GM18861 (cell line): ENCODE data around the gene APOC4.
"Not testable (repeated sequence)": the region's sequence is repeated elsewhere in the genome, so short reads cannot be mapped to it uniquely, and the experiment has no call there.

Experiments
- ATAC-seq: cut with Tn5 transposase; IDR thresholded peaks from one replicate; pipeline ENCODE4 v1.9.1; 2021; ENCODE audit not compliant: unreplicated experiment

Gene APOC4

GRCh38 chr19:44957526-44957925 is 15.5 kb downstream of the APOC4 start:
- ATAC-seq: no peak

GRCh38 chr19:44958090-44958489 is 16.1 kb downstream of the APOC4 start:
- ATAC-seq: no peak

- no peak for ATAC-seq
These were observed 17.7 kb downstream of the APOC4 start for GRCh38 chr19:44959691-44960090.

GRCh38 chr19:44960906-44961728 is 19.1 kb downstream of the APOC4 start:
- ATAC-seq: no peak

- no peak for ATAC-seq
These were observed 19.8 kb downstream of the APOC4 start for GRCh38 chr19:44961821-44962220.

GRCh38 chr19:44968118-44968517 is 26.1 kb downstream of the APOC4 start:
- no peak for ATAC-seq

GRCh38 chr19:44968670-44969069 is 26.6 kb downstream of the APOC4 start:
- ATAC-seq: no peak

- ATAC-seq: no peak
These were observed 27.4 kb downstream of the APOC4 start for GRCh38 chr19:44969437-44969836.

- not testable (repeated sequence) for ATAC-seq
These were observed 29.4 kb downstream of the APOC4 start for GRCh38 chr19:44971451-44971850.

- ATAC-seq: no peak
These were observed 30.8 kb downstream of the APOC4 start for GRCh38 chr19:44972802-44973201.

GRCh38 chr19:44973982-44974735 is 32.1 kb downstream of the APOC4 start:
- ATAC-seq: no peak

GRCh38 chr19:44974857-44975256 is 32.8 kb downstream of the APOC4 start:
- no peak for ATAC-seq

- ATAC-seq: no peak
These were observed 33.4 kb downstream of the APOC4 start for GRCh38 chr19:44975444-44975843.

GRCh38 chr19:44984005-44984404 is 42.0 kb downstream of the APOC4 start:
- ATAC-seq: no peak

GRCh38 chr19:44985445-44985844 is 43.4 kb downstream of the APOC4 start:
- no peak for ATAC-seq

- ATAC-seq: no peak
These were observed 44.4 kb downstream of the APOC4 start for GRCh38 chr19:44986389-44986788.

- ATAC-seq: no peak
These were observed 45.2 kb downstream of the APOC4 start for GRCh38 chr19:44987148-44987675.

- ATAC-seq: no peak
These were observed 46.2 kb downstream of the APOC4 start for GRCh38 chr19:44988273-44988672.

GRCh38 chr19:44988896-44989556 is 47.0 kb downstream of the APOC4 start:
- no peak for ATAC-seq

GRCh38 chr19:44990459-44990858 is 48.4 kb downstream of the APOC4 start:
- ATAC-seq: no peak

GRCh38 chr19:44990966-44991365 is 48.9 kb downstream of the APOC4 start:
- ATAC-seq: no peak
